AG09319 (cell line): ENCODE measurements around the gene FNDC3B.

Source experiments
- DNase-seq: peaks from one replicate; pipeline ENCODE4 v3.0.0-alpha.2; 2010; ENCODE audit warnings: low read depth; ENCODE audit errors: extremely low read depth
- TF ChIP-seq, protein P1 (sequence below): IDR thresholded peaks from 2 replicates; pipeline ENCODE4 v1.5.1; 2011; ENCODE audit warnings: low read depth, mild to moderate bottlenecking, inconsistent platforms, low read length, moderate library complexity

FNDC3B gene

DNA sequence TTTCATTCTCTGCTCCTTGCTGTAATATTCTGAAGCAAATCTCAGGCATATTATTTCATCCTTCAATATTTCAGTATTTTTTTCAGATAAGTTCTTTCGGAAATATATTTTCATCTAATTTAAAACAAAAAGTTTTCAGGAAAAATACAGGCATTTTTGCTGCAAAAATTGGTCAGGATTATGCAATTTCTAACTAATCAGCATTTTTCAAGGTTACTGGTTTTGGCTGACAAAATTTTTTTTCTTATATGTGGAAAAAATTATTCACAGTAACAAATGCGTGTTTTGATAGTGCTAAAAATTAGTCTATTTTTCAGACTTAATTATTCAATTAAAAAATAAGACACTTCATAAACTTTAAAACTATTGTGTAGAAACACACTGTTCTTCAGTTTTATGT, 31.4 kb downstream of the FNDC3B start:
- TF ChIP-seq, protein P1, sequence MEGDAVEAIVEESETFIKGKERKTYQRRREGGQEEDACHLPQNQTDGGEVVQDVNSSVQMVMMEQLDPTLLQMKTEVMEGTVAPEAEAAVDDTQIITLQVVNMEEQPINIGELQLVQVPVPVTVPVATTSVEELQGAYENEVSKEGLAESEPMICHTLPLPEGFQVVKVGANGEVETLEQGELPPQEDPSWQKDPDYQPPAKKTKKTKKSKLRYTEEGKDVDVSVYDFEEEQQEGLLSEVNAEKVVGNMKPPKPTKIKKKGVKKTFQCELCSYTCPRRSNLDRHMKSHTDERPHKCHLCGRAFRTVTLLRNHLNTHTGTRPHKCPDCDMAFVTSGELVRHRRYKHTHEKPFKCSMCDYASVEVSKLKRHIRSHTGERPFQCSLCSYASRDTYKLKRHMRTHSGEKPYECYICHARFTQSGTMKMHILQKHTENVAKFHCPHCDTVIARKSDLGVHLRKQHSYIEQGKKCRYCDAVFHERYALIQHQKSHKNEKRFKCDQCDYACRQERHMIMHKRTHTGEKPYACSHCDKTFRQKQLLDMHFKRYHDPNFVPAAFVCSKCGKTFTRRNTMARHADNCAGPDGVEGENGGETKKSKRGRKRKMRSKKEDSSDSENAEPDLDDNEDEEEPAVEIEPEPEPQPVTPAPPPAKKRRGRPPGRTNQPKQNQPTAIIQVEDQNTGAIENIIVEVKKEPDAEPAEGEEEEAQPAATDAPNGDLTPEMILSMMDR, result no peak
- no peak for DNase-seq

DNA sequence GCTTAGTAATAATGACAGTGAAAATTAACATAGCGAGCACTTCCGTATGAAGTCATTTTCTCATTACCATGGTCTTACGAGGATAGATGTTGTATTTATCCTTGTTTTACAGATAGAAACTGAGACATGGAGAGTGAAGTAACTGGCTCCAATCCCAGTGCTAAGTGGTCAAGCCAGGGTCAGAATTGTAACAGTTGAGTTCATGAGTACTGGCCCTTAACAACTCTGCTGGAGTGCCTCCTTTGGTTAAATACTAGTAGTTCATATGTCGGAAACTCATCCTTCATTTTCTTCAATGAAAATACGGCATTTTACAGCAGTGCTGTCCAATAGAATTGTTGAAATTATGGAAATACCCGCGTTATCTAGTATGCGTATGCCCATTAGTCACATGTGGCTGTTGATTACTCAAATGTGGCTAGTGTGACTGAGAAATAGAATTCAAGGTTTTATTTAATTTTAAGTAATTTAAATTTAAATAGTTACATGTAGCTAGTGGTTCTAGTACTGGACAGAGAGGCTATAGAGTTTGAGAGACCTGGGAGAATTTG, 32.5 kb downstream of the FNDC3B start:
- no peak for DNase-seq
- TF ChIP-seq, protein P1, result no peak

DNA sequence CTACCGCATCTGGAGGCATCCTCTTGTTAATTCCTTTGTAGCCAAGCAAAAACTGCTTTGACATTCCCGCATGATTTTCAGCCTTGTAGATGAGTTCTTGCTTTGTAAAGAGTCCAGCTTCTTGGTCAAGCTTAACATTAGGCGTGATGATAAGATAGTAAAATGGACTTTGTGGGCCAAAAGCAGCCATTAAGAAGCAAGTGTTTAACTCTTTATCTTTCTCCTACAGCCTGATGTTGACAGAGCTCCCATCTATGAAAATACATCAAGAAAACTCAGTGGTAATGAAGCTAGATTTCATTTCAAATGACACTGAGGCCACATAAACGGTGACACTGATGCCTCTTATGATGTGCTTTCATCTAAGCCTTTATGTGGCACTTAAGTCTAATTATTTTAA, 33.2 kb downstream of the FNDC3B start:
- TF ChIP-seq, protein P1, result no peak
- DNase-seq, result no peak

DNA sequence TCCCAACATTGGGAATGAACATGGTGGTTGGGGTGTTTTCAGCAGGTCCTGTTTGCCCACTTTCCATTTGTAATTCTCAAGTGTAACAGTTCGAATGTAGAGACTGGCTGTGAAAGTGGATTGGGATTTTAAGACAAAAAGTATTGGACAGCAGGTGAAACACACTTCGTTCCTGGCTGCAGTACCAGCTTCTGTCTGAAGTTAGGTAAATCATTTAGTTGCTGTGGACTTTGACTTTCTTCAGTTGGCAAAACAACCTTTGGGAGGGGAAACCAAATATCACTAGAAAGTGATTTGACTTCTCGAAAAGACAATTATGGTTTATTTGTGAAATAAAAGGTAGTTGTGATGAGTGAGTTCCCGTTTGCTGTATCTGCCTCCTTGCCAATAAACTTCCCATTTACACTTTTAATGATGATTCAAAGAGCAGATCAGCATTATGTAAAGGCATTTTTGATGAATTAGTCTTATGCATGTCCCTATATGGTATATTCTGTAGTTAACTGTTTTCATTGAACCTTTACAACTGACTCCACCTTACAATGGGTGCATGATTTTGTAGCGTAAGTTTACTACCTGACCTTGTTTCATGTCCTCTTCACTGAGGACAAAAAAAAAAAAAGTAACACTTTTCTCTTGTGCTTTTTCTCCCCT, 34.0 kb downstream of the FNDC3B start:
- no peak for DNase-seq

DNA sequence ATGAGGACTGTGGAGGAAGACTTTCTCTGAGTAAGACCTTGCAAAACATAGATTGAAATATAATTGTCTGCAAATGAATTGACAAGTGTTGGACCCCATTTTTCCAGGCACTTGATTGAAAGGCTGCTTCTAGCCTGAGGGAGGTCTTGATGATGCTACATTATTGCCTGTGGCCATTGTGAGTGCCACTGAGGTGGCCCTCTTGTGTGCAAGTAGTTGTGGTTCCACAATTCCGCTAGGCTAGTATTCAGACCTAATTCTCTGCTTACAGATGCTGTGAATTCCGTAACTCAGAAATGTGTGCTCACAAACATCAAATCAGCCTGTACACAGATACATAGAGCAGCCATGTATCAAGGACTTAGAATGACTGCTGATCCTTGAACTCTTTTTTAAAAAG, 34.7 kb downstream of the FNDC3B start:
- TF ChIP-seq, protein P1, result no peak
- DNase-seq, result no peak

More for the DNA sequence above, 34.0 kb downstream of the FNDC3B start:
- TF ChIP-seq, protein P1, result no peak

DNA sequence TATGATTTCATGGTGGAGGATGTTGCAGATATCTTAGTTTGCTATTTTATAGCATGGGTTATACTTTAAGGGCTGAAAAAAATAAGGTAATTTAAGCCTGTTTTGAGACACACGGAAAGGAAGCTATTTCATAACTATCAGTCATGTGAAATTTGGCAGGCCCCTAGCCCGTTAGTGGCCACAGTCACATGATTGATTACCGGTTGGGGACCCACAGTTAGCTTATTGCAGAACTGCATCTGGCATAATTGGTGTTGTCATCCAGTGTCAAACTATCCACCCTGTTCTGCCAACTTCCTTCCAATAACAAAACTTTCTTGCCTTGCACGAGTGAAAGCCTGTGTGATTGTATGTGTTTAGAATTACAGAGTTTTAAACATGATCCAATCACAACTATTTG, 35.2 kb downstream of the FNDC3B start:
- TF ChIP-seq, protein P1, result no peak
- no peak for DNase-seq

DNA sequence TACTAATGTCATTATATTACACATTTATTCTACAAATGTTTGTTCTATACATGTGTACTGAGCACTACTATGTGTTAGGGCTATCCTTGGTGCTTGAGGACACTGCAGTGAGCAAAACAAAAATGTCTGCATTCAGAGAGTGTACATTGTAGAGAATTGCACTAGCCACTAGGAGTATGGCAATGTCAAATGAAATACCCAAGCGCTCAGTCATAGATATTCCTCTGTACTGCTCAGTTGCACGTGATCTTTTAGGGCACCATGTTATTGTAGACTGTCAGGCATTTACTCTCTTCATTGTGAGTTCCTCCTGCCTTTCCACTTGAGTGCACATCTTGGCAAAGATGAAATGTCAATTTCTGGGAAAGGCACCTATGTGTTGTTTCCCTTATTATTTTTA, 36.8 kb downstream of the FNDC3B start:
- TF ChIP-seq, protein P1, result no peak

More for the DNA sequence above, 36.8 kb downstream of the FNDC3B start:
- DNase-seq, result no peak
